Prostate gland (tissue), 2 donors: ENCODE results near the gene CSNK1G1.

Experiments used
- POLR2A ChIP-seq: fragments of 450-650 bp; IDR thresholded peaks from one replicate; pipeline ENCODE4 v1.6.1; 2016; ENCODE audit warnings: antibody characterized with exemption, mild to moderate bottlenecking
- POLR2AphosphoS5 ChIP-seq: sonication (generic); formaldehyde crosslinking; IDR thresholded peaks from one replicate; pipeline ENCODE4 v1.6.1; 2017; ENCODE audit warnings: antibody characterized with exemption
- TF ChIP-seq, protein P1 (sequence below), 4 experiments: fragments of 200-600 bp in 2 of 4; fragments of 450-650 bp in 2 of 4; sonication (generic) in 2 of 4; IDR thresholded peaks; 1 replicate in 3 of 4; 2 replicates in 1 of 4; pipeline ENCODE4 v1.5.1; 2016 to 2019; ENCODE audit warnings: antibody characterized with exemption in 4 of 4, mild to moderate bottlenecking in 2 of 4, moderate library complexity in 2 of 4

DNA sequence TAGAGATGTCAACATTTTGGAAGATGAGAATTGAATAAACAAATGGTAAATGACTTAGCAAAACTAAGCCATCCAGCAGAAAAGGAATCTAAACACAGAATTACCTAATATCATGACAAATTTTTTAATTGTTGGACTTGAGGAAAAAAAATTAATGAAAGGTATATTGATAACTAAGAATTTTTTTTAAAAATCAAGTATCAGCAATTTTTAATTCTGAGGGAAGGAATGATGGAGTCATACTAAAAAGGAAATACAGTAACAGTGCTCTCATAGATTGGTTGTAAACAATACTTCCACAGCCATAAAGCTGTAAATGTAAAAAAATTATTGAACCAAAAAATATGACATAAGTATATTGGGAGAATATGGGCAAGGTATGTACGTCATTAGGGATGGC, 68.0 kb downstream of the CSNK1G1 start:
- no peak for TF ChIP-seq POLR2AphosphoS5
- TF ChIP-seq, protein P1, sequence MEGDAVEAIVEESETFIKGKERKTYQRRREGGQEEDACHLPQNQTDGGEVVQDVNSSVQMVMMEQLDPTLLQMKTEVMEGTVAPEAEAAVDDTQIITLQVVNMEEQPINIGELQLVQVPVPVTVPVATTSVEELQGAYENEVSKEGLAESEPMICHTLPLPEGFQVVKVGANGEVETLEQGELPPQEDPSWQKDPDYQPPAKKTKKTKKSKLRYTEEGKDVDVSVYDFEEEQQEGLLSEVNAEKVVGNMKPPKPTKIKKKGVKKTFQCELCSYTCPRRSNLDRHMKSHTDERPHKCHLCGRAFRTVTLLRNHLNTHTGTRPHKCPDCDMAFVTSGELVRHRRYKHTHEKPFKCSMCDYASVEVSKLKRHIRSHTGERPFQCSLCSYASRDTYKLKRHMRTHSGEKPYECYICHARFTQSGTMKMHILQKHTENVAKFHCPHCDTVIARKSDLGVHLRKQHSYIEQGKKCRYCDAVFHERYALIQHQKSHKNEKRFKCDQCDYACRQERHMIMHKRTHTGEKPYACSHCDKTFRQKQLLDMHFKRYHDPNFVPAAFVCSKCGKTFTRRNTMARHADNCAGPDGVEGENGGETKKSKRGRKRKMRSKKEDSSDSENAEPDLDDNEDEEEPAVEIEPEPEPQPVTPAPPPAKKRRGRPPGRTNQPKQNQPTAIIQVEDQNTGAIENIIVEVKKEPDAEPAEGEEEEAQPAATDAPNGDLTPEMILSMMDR (IDR thresholded peaks at IDR 0.05) = no peak
- no peak for TF ChIP-seq POLR2A
